ENCODE results near the gene SRD5A1.

The SRD5A1 gene

DNA sequence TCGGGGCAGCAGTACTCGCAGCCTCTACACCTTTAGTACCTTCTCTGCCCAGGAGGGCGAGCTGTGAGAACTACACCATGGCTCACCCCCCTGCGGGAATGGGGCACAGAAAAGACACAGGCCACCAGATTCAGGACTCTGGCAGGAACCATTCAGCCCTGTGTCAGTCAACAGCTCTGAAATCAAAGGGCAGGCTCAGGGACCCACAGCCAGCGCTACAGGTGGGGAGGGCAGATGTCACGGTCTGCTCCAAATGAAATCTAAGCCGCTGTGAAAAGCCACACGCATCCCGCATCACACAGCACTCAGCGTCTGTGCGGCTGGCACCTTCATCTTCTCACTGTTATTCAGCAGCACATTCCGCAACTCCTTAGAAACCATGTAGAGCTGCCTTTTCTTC, 28.3 kb upstream of the SRD5A1 start:
- DNase-seq: no peak

DNA sequence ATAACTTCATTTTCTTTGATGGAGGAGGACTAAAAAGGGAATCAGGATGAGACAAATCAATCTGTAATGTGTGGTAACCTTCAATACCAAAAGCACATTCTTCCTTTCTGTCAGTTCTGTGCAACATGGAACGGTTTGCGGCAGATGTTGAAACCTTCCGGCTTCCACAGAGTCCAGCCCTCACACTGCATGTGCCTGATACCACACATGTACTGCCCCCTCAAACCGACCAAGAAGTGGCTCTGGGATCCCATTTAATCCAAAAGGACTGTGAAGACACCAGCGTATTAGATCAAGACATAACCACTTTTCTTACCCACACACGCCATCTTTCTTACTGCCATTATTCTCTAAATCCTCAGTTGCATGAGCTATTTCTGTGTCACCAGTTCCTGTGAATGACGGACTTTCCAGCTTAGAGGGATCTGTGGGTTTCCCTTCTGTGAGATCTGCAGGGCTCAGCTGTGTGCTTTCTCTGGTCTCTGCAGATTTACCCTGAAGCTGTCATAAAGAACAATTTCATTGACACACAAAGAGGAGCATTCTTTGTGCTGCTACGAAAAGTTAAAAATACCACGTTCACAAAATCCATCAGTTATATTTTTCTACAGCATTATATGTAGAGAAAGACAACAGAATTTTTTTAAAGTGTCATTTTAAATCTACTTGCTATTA, 26.2 kb upstream of the SRD5A1 start:
- DNase-seq: no peak

DNA sequence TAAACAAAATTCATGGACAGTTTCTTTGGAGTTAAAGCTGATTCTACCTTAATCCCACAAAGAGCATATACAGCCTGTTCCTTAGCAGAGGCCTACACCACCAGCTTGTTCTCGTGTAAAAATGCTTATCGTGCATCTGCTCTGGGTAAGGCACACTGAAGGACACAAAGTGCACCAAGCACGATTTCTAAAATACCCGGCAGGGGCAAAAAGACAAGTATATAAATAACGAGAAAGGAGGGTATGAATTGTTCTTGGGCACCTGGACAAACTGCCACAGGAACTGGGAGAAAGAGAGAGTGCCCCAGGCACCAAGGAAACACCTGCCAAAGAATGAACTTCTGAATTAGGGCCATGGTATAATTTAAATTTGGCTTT, 25.7 kb upstream of the SRD5A1 start:
- no peak for DNase-seq

DNA sequence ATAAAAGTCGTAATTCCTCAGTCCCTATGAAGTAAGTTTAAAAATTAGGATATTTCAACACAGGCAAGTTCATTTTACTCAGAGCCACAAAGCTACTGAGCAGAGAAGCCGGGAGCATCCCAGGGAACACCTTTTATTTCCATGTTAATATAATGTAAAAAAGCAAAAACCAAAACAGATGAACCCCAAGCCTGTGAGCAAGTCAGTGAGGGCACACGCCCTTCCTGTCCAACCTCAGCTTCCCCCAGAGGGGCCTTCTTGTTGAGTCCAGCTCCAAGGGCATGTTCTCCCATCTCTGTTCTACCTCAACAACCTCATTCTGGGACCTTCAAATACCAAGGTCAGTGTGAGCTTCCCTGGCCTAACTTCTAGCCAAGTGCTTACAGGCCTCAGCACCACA, 25.2 kb upstream of the SRD5A1 start:
- no peak for DNase-seq

DNA sequence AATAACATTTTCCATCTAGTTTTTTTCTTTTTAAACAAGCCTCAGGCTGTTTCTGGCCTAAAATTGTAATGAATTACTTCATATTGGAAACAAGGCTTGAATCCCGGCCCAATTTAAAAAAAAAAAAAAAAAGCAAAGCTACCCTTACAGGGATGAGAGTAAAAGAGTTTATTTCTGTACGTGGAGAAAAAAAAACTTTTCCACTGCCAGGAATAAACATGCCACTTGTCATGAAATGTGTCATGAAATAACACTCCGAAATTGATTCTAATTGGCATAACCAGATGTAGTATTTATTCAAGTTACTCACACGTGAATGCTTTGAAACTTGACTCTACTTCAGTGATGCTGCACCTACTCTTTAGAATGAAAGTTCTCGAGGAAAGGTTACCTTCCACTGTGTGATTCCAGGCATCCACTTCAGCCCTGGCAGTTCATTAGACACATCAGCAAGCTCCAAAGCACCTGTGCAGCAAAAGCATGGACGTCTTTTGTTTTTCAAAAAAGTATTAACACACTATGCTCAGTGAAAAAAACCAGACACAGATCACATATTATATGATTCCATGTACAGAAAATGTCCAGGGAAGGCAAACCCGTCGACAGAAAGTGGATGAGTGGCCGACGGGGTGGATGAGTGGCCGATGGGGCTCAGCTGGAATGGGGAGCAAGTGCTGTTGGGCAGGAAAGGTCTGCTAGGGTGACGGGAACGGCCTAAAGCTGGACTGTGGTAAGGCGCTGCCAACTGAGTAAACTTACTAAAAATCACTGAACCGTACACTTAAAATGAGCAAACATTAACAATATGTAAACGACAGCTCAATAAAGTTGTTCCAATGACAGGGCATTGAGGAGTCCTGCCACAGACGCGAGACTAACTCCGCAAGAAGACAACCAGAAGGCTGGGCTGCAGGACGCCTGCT, 21.6 kb upstream of the SRD5A1 start:
- DNase-seq: no peak

DNA sequence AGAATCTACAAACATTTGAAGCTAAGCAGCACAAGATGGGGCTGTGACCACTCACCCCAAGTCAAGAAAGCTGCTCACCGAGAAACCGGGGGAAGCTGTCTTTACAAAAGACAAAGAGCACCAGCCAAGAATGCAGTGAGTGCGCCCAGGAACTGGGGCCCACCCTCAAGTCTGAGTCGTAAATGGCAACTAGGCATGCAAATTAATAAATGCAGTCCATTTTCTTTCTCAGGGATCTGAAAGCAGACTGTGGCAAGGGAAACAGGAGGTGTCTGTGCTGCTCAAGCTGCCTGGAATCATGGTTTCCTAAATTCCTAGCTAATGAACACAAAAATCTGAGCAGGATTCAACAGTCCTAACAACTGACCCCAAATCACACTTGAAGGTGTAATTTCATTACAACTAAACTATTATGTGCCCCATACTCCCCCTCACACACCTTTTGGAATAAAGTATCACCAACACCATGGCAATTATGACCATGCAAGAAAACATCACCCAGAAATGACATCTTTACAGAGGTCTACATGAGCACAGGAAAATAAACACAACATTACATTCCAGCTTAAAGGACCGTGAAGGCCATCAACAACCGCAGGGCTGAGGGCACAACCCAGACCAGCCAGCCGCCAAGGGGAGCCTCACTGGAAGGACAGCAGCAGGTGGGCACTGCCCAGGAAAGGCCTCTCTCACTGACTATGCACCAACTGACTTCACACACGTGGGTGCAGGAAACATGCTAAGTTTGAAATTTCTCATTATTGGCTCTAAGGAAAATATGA, 18.0 kb upstream of the SRD5A1 start:
- DNase-seq: no peak

DNA sequence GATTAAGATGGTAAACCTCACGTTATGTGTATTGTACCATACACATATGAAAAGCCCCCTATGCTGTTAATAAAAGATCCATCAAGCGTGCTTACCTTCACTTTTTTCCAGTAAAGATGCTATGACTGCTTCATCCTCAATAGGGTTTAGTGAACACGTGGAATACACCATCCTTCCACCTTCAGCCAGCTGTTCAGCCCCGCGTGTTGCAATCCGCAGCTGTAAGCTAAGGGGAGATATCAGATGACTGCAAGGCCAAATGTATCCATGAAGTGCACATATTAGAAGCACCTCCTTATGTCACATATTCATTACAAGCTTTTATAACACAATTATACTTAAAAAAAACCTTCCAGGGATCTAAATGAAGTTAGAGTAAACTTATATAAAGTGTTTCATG, 16.6 kb upstream of the SRD5A1 start:
- no peak for DNase-seq

DNA sequence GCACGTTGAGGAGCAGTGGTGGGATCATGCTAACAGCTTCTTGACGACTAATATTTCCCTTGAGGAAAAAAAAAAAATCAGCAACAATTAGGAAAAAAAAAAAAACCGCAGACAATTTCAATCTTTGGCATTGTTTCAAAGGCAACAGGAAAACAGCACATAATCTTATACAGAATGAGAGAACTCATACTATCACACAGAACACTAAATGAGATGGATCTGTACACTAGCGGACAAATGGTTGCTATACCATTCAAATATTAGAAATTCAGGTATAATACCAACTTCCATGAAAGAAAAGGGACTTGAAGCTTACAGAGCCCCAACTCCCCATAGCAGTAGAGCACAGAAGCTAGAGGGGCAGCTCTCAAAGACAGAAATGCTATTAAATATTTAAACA, 10.0 kb upstream of the SRD5A1 start:
- no peak for DNase-seq

DNA sequence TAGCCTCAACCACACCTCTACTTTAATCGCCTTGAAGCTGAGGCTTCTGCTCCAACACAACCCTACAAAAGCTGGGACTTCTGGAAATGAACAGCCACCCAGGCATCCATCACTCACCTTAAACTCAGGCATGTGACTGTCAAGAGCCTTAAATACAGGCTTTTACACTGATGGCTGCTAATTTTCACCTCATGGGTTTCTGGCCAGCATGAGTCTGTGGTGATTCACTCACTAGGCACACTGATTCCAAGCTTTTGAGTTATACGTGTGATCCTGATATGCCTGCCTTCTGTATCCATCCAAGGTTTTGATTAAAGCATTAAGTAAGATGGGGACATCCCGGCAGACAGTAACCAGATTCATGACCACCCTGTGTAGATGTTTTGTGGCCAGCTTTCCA, 9.3 kb upstream of the SRD5A1 start:
- DNase-seq: no peak

DNA sequence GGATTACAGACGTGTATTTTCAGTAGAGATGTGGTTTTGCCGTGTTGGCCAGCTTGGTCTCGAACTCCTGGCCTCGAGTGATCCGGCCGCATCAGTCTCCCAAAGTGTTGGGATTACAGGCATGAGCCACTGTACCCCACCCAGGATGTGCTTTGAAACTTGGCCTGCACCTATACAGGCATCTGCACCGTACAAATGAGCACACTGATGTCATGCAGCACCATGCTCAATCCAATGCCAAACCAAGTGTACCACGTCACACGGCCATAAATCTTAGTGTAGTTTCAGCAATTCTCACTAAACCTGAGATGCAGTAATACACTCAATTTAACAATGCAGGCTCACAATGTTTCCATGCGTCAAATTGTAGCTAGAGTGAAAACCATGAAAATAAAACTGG, 6.7 kb upstream of the SRD5A1 start:
- DNase-seq: no peak

DNA sequence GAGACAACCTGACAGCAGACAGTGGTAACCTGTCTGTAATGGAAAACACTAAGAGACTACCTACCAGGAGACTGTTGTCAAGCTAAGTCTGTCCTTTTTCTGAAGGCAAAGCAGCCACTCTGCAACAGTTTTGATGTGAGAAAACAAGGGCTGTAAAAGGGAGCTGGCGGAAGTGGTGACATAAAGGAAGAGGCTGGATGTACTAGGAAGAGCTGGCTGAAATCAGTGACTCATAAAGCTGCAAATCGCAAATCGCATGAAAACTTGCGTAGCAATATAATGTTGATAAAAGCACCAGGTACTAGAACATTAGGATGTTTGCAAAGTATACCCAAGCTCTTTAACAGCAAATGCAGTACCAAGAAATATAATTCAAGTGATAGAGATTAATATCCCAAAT, 1.8 kb upstream of the SRD5A1 start:
- no peak for DNase-seq

DNA sequence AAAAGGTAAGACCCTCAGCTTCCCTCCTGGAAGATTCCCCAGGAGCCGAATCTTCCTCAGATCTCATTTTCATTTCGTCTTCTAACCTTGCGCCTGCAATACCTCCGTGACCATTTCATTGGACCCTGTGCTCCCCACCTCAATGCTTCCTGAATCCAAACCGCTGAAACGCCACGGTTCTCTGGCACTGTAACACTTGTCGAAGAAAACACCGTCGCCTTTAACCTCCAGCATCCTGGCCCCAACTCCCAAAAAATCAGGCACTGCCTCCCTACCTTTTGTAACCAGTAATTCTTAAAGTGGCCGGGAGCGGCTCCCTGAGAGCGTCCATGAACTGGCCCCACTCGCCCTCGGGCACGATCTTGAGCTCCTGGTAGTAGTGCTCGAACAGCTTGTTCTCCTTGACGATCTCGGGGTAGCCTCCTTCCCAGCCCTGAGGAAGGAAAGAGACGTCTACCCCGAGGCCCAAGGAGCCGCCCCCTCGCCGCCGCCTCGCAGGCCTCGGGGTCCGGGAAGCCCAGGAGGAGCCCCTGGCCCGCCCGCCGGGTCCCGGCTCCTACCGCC, 834 bp upstream of the SRD5A1 start:
- DNase-seq: no peak

DNA sequence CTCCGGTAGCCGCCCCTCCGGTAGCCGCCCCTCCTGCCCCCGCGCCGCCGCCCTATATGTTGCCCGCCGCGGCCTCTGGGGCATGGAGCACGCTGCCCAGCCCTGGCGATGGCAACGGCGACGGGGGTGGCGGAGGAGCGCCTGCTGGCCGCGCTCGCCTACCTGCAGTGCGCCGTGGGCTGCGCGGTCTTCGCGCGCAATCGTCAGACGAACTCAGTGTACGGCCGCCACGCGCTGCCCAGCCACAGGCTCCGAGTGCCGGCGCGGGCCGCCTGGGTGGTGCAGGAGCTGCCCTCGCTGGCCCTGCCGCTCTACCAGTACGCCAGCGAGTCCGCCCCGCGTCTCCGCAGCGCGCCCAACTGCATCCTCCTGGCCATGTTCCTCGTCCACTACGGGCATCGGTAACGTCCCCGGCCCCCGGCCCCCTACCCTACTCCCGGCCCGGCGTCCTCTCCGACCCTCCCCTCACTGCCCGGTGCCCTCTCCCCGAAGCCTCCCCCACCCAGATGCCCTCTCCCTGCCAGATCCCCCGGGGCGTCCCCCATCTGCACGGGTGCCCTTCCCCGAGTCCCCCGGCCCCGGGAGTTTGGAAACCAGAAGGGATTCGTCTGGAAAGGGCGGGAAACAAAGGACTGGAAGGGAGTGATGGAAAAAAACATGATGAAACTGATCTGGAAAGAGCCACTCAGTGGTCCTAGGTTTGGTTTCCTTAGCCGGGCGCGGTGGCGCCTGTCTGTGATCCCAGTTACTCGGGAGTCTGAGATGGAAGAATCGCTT, 417 bp downstream of the SRD5A1 start:
- DNase-seq: no peak

DNA sequence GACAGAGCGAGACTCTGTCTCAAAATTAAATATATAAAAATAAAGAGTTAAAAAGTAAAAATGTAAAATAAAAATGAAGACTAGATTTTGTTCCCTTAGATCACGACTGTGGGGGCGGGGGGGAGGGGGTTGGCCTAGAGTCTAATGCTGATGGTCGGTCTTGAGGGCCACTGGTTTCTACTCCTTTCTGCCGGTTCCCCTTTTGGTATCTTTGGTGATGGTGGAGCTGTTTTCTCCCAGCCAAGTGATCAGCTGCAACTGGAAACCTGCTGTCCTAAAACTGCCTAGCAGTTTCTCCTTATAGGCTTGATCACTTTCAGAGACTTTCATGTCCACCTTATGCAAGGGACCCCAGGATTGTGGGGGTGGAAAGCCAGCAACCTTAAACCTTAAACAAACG, 1.1 kb downstream of the SRD5A1 start:
- DNase-seq: no peak

DNA sequence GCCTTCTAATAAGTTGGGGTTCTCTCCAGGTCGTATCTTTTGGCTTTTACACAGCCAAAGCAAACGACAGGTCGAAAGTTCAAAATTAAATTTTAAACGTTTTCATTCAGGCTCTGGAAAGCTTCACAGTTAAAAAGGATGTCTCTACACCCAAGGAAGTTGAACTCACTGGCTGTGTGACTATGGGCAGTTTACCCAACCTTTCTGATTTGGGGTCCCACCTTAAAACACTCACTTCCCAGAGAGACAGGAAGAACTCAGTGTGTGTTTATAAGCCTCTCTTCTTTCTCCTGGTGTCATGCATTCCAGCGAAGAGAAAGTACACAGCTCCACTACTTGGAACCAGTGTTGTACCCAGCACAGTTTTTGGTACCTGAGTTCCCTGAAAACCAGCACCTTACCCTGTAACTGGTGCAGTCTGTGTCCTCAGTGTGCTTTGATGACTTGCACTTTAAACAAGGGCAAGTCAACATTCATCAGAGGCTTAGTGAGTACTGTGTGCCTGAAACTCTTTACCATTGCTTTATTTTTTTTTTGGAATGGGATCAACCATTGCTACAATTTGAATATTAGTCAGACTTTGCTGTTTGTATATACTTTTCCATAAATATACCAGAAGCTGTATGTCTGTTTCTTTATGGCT, 1.7 kb downstream of the SRD5A1 start:
- no peak for DNase-seq

DNA sequence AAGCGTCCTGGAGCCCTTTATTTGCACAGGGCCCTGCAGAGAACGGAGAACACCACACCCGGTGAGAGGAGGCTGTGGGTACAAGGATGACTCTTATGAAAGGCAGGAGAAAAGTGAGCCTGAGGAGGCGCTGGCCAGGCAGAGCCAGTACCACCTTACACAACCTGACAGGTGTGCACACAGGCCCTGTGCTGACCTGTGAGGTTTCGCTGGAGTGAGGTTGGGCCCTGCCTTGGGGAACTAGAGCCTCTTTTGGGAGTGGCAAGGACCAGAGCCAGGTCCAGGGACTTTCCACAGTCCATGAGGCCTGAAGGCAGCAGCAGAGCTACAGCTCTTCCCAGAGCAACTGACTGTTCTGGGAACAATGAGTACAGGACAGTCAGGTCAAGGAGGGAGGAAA, 3.1 kb downstream of the SRD5A1 start:
- DNase-seq: no peak

DNA sequence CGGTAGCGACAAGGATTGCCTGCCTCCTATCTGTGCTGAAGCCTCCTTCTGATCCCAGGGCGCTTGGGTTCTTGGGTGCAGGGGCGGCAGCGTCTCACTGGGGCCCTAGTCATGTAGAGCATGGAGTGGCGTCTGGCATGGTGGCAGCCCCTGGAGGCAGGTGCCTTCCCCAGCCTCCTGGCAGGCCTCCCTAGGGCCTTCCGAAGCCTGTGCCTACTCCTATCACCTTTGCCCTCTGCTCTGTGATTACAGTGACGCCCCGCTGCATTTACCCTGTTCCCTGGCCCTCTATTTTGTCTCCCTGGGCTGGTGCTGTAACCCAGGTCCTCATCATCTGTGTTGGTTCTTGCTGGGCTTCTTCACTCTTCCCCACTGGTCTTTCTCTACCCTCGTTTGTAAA, 3.8 kb downstream of the SRD5A1 start:
- no peak for DNase-seq

DNA sequence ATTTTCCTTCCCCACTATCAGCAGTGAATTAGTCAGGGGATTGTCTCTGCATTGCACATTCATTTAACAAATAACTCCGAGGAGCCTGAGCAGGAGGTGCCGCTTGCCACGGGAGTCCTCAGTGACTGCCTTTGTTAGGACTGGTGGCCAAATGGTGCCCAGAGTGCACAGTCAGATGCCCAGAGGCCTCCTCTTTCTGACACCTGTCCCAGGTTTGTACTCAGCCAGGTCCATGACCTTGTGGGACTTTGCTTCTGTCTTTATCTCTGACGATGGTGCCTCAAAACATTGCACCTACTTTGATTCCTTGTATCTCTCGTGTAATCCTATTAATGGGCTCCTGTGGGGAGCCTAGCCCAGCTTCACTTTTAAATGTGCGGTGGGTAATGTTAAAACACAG, 4.3 kb downstream of the SRD5A1 start:
- DNase-seq: no peak

DNA sequence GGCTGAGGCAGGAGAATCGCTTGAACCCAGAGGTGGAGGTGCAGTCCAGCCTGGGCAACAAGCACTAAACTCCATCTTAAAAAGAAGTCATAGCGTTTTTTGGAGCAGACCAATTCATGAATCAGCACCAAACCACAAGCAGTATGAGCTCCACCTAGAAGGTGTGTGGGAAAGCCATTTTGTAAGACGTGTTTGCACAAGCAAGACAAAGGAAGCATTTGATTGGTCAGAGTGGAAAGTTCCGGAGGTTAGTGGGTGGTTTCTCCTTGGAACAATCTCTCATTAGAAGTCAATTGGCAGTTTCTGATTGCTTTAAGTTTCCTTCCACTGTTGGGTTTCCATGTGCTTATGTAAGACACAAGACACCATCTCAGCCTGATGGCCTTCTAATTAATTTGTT, 5.0 kb downstream of the SRD5A1 start:
- DNase-seq: no peak

DNA sequence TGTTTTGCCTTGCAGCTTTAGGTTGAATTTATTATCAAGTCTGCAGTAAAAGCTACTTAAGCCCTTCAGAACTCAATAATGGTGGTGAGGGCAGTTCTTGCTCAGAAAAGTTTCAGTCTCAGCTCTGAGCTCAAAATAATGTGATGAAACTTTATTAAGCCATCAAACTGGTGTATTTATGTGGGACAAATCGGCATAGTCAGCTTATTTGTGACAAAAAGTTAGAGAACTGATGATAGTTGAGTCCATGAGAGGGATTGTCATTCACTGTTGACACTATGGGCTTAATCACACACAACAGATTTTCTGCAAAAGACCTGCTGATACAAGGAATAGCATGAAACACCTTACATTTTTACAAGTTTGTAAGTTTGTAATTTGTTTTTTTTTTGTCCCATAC, 9.4 kb downstream of the SRD5A1 start:
- no peak for DNase-seq

DNA sequence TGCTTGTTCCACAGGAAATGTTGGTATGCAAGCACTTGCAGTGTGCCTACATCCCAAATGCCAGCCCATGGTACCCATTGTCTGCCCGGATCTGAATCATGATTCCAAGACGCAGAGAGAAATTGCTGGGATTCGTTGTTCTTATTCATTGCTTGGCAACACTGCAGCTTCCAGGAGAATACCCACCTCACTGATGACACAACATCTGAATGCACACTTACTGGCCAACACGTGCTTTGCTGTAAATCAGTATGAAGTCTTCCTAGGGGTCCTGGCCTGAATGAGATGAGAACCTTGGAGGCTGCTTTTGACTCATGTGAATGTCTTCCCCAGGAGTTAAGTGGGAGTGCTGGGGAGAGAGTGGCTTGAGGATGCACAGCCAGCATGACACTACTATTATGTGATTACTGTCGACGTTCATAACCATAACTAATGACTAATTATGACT, 11.6 kb downstream of the SRD5A1 start:
- DNase-seq: no peak

Data from NCI-H1048 (cell line).